ELR (cell line): ENCODE results near the gene TRDMT1.
A peak's percentile ranks its signal among the peaks of the same experiment; 100 is the strongest.

Source experiments
- DNase-seq: peaks from one replicate; pipeline ENCODE4 v3.0.0-alpha.2; 2015; ENCODE audit warnings: low read depth

The TRDMT1 gene

GRCh38 chr10:17176091-17176490 is 25.4 kb downstream of the TRDMT1 start:
- DNase-seq = no peak

- DNase-seq = peak; percentile 65
These were observed 25.9 kb downstream of the TRDMT1 start for GRCh38 chr10:17175551-17175950.

- DNase-seq = no peak
These were observed 26.8 kb downstream of the TRDMT1 start for GRCh38 chr10:17174626-17175025.

- no peak for DNase-seq
These were observed 30.3 kb downstream of the TRDMT1 start for GRCh38 chr10:17171141-17171641.

- DNase-seq = no peak
These were observed 31.7 kb downstream of the TRDMT1 start for GRCh38 chr10:17169803-17170202.

- no peak for DNase-seq
These were observed 34.8 kb downstream of the TRDMT1 start for GRCh38 chr10:17166699-17167098.

GRCh38 chr10:17162828-17163227 is 38.6 kb downstream of the TRDMT1 start:
- no peak for DNase-seq

GRCh38 chr10:17161775-17162174 is 39.7 kb downstream of the TRDMT1 start:
- DNase-seq = peak; percentile 12

- no peak for DNase-seq
These were observed 44.4 kb downstream of the TRDMT1 start for GRCh38 chr10:17157024-17157423.

- DNase-seq = no peak
These were observed 45.6 kb downstream of the TRDMT1 start for GRCh38 chr10:17155826-17156225.

- no peak for DNase-seq
These were observed 47.4 kb downstream of the TRDMT1 start for GRCh38 chr10:17154116-17154515.

GRCh38 chr10:17153321-17153720 is 48.2 kb downstream of the TRDMT1 start:
- no peak for DNase-seq

GRCh38 chr10:17151716-17152115 is 49.8 kb downstream of the TRDMT1 start:
- DNase-seq = no peak

GRCh38 chr10:17147884-17148489 is 53.5 kb downstream of the TRDMT1 start:
- no peak for DNase-seq

- DNase-seq = no peak
These were observed 54.6 kb downstream of the TRDMT1 start for GRCh38 chr10:17146892-17147291.

GRCh38 chr10:17145239-17145638 is 56.2 kb downstream of the TRDMT1 start:
- DNase-seq = no peak

GRCh38 chr10:17144757-17145156 is 56.7 kb downstream of the TRDMT1 start:
- DNase-seq = peak; percentile 67

- no peak for DNase-seq
These were observed 57.4 kb downstream of the TRDMT1 start for GRCh38 chr10:17144032-17144431.

GRCh38 chr10:17143055-17143690 is 58.3 kb downstream of the TRDMT1 start:
- no peak for DNase-seq

- DNase-seq = no peak
These were observed 59.8 kb downstream of the TRDMT1 start for GRCh38 chr10:17141504-17142229.

- no peak for DNase-seq
These were observed 61.1 kb downstream of the TRDMT1 start for GRCh38 chr10:17140386-17140761.

GRCh38 chr10:17138460-17139042 is 62.9 kb downstream of the TRDMT1 start:
- no peak for DNase-seq

GRCh38 chr10:17134737-17135260 is 66.7 kb downstream of the TRDMT1 start:
- DNase-seq = no peak
